ENCODE data around the gene NPPB.

GRCh38 chr1:11903210-11903609, 44.5 kb upstream of the NPPB start:
- no peak for TF ChIP-seq GATA2 (IDR thresholded peaks at IDR 0.05; ENCODE audit: low read depth, low read length)
- no peak for TF ChIP-seq GATA3 (IDR thresholded peaks at IDR 0.05; ENCODE audit: low read depth, low read length)
